Measurements from ENCODE around the gene DSCAML1. TPM values are rescaled to one million over a fixed set of nuclear protein-coding genes. Genes with fewer than 3 reads are reported as not detected.

The DSCAML1 gene
- total and polyA plus RNA-seq, 9 of the 15 experiments (the other 6 are each of a cell fraction or from before 2014, with no cell fraction given) = not detected

GRCh38 chr11:117462183-117462863 is 334.7 kb downstream of the DSCAML1 start:
- 2% methylated on average over 18 of the region's 18 CpGs for WGBS (ENCODE audit: insufficient coverage, low coverage, missing lambda C conversion rate)
- POLR2A ChIA-PET = interaction anchor here (0.7 to 0.8 kb wide), 2 partner anchors 54 to 270 kb away, joined by 3 read pairs; no protein-coding TSS in a partner anchor
- TF ChIP-seq SMARCA4 (IDR thresholded peaks at IDR 0.05) = no peak
- BruUV-seq (replicated peaks) = no TSS peak
- in situ Hi-C loops (cut with MboI) = no loop called here
- FAIRE-seq (no peak), DNase-seq (ENCODE audit: extremely low read depth in 1 of 4, low spot score in 3 of 4) (no peak), ATAC-seq (no peak)
- Histone ChIP-seq H3K27me3 (ENCODE audit: control insufficient read depth in 2 of 2, insufficient read depth in 2 of 2, low read length in 2 of 2) (peaks cover 29 to 92% of the 10 kb centered on the region in 2 experiments; a peak in 4 of 5 replicates), H3K79me2 (ENCODE audit: control insufficient read depth, insufficient read depth, low read length) (no peaks in the 10 kb centered on the region), H3K9me3 (replicated peaks; ENCODE audit: control insufficient read depth, insufficient read depth, low read depth, low read length) (no peaks in the 10 kb centered on the region), H3K9ac (ENCODE audit: insufficient read depth in 1 of 2, low read depth in 2 of 2, low read length in 2 of 2) (no peak overlapping the region), H3K4me1 (replicated peaks in 1 of 2; ENCODE audit: control insufficient read depth in 2 of 2, insufficient read depth in 2 of 2, low read length in 2 of 2) (no peaks in the 10 kb centered on the region; a peak in 1 of 5 replicates), H3K4me3 (no peak overlapping the region), H2AFZ (ENCODE audit: low read depth, low read length) (no peak overlapping the region), H4K20me1 (replicated peaks; ENCODE audit: control insufficient read depth, insufficient read depth, low read length) (peaks cover 9% of the 10 kb centered on the region; the same call in 1 of the 2 replicates), H3K27ac (ENCODE audit: extremely low read depth, low read depth, low read length) (no peak overlapping the region), H3K9me1 (ENCODE audit: control insufficient read depth, insufficient read depth, low read length) (no peaks in the 10 kb centered on the region), H3K36me3 (ENCODE audit: control insufficient read depth, insufficient read depth, low read length) (no peaks in the 10 kb centered on the region), H3K4me2 (ENCODE audit: insufficient read depth, low read length) (no peak overlapping the region)
- intact Hi-C loops (cut with micrococcal nuclease) = no loop called here
- CTCF ChIA-PET (ENCODE audit: low intra/inter-chr PET ratio) = no interaction called here

DNA sequence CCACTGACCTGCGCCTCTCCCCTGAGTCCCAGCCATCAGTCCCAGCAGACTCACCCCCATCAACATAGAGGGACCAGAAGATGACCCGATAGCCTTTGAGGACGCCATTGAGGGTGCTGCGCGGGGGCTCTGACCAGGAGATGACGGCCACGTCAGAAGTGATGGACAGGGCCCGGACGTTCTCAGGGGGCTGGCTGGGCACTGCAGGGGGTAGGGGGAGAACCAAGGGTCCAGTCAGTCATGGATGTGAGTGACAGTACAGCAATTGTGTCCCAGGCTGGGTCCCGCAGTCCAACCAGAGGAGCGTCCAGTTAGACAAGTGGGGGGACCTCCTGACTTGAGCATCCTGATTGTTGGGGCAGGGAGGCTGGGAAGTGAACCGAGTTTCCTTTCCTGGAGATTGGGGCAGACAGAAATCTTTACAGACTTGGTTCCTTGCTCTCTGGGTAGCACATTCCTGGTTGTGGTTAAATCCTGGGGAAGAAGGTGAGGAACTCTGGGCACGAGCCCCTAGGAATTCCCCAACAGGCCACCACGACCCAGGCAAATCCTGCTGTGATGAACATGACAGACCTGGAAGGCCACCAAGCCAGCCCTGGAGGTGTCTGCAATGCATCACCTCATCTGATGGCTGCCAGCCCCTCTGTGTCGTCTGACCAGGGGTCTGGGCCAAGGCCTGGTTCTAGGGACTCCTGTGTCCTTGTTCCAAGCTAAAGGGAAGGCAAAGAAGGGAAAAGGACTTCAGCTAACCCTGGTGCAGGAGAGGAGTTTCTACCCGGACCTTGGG is 335.4 kb downstream of the DSCAML1 start:
- H3K79me2 ChIP-seq (ENCODE audit: control insufficient read depth, insufficient read depth, low read length) = no peaks in the 10 kb centered on the region
- no peaks in the 10 kb centered on the region; a peak in 1 of 5 replicates for H3K4me1 ChIP-seq (replicated peaks in 1 of 2; ENCODE audit: control insufficient read depth in 2 of 2, insufficient read depth in 2 of 2, low read length in 2 of 2)
- in situ Hi-C loops (cut with MboI) (no loop called here), intact Hi-C loops (cut with micrococcal nuclease) (no loop called here)
- H3K9me3 ChIP-seq (replicated peaks; ENCODE audit: control insufficient read depth, insufficient read depth, low read depth, low read length) = no peaks in the 10 kb centered on the region
- peaks cover 28 to 93% of the 10 kb centered on the region in 2 experiments; a peak in 4 of 5 replicates for H3K27me3 ChIP-seq (ENCODE audit: control insufficient read depth in 2 of 2, insufficient read depth in 2 of 2, low read length in 2 of 2)
- peaks cover 9% of the 10 kb centered on the region; the same call in 1 of the 2 replicates for H4K20me1 ChIP-seq (replicated peaks; ENCODE audit: control insufficient read depth, insufficient read depth, low read length)
- DNase-seq (ENCODE audit: extremely low read depth in 1 of 4, low spot score in 3 of 4) (no peak), FAIRE-seq (no peak), ATAC-seq (no peak)
- no peaks in the 10 kb centered on the region for H3K36me3 ChIP-seq (ENCODE audit: control insufficient read depth, insufficient read depth, low read length)
- ChIA-PET CTCF (ENCODE audit: low intra/inter-chr PET ratio) (no interaction called here), POLR2A (interaction anchor here (0.6 to 0.8 kb wide), 2 partner anchors 10 to 53 kb away, joined by 3 read pairs; no protein-coding TSS in a partner anchor)
- H3K4me2 ChIP-seq (ENCODE audit: insufficient read depth, low read length) = no peak overlapping the region
- BruUV-seq (replicated peaks) = no TSS peak
- no peak overlapping the region for H3K27ac ChIP-seq (ENCODE audit: extremely low read depth, low read depth, low read length)
- H3K9me1 ChIP-seq (ENCODE audit: control insufficient read depth, insufficient read depth, low read length) = no peaks in the 10 kb centered on the region
- H3K9ac ChIP-seq (ENCODE audit: insufficient read depth in 1 of 2, low read depth in 2 of 2, low read length in 2 of 2) = no peak overlapping the region
- 4% methylated on average over 15 of the region's 16 CpGs for WGBS (ENCODE audit: insufficient coverage, low coverage, missing lambda C conversion rate)
- H3K4me3 ChIP-seq = no peak overlapping the region
- no peak overlapping the region for H2AFZ ChIP-seq (ENCODE audit: low read depth, low read length)
- TF ChIP-seq SMARCC2 (IDR thresholded peaks at IDR 0.05; ENCODE audit: low read depth) (no peak), CREB5 (CRISPR knock-in tag; IDR thresholded peaks at IDR 0.05) (no peak), TRIM24 (IDR thresholded peaks at IDR 0.05) (no peak), TCF3 (CRISPR knock-in tag; IDR thresholded peaks at IDR 0.05) (no peak), ELF4 (CRISPR knock-in tag; IDR thresholded peaks at IDR 0.05) (no peak), SIRT6 (IDR thresholded peaks at IDR 0.05; ENCODE audit: low read depth, low read length) (no peak), LCOR (CRISPR knock-in tag; IDR thresholded peaks at IDR 0.05) (no peak), PRMT5 (CRISPR knock-in tag; IDR thresholded peaks at IDR 0.05) (no peak), KLF16 (IDR thresholded peaks at IDR 0.05) (no peak)
- TF ChIP-seq, protein P1, sequence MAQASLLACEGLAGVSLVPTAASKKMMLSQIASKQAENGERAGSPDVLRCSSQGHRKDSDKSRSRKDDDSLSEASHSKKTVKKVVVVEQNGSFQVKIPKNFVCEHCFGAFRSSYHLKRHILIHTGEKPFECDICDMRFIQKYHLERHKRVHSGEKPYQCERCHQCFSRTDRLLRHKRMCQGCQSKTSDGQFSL (CRISPR knock-in tag; IDR thresholded peaks at IDR 0.05) = no peak
- TF ChIP-seq, protein P1 (tag; IDR thresholded peaks at IDR 0.05) = no peak

All from K562 (cell line).